Activated naive CD4-positive, alpha-beta T cell treated with anti-CD3 and anti-CD28 coated beads, Interleukin-2, amount 50 U/mL, for 72 hours (primary cell): ENCODE data around the gene CUBN. TPM values are rescaled to one million over a fixed set of nuclear protein-coding genes. Genes with fewer than 3 reads are reported as not detected.

Experiments
- ATAC-seq, 2 donors: fragments of 150-1000 bp; cut with Tn5 transposase; 2 replicates each; pipeline ENCODE4 v1.10.0; 2021; ENCODE audit warnings: mild to moderate bottlenecking in 2 of 2, moderate library complexity in 2 of 2
- DNase-seq, 2 donors: peaks; one replicate each; pipeline ENCODE4 v3.0.0; 2021 to 2022; ENCODE audit warnings: low spot score in 2 of 2
- H3K27ac Mint-ChIP-seq, 2 donors: one replicate each; pipeline ENCODE4 v1.8.0; 2022; ENCODE audit warnings: mild to moderate bottlenecking in 2 of 2, mixed read lengths in 2 of 2
- H3K36me3 Mint-ChIP-seq, 2 donors: one replicate each; pipeline ENCODE4 v1.8.0; 2022; ENCODE audit warnings: mixed read lengths in 2 of 2
- H3K9me3 Mint-ChIP-seq, 2 donors: one replicate each; pipeline ENCODE4 v1.8.0; 2022; ENCODE audit warnings: mixed read lengths in 2 of 2
- total RNA-seq, 2 donors: library from RNA; stranded (reverse); gene quantifications; one replicate each; pipeline ENCODE4 v1.2.3, GENCODE V29; 2022

The CUBN gene
- total RNA-seq, 2 donors from 2014 or later, result 0.32 to 1.1 TPM

DNA sequence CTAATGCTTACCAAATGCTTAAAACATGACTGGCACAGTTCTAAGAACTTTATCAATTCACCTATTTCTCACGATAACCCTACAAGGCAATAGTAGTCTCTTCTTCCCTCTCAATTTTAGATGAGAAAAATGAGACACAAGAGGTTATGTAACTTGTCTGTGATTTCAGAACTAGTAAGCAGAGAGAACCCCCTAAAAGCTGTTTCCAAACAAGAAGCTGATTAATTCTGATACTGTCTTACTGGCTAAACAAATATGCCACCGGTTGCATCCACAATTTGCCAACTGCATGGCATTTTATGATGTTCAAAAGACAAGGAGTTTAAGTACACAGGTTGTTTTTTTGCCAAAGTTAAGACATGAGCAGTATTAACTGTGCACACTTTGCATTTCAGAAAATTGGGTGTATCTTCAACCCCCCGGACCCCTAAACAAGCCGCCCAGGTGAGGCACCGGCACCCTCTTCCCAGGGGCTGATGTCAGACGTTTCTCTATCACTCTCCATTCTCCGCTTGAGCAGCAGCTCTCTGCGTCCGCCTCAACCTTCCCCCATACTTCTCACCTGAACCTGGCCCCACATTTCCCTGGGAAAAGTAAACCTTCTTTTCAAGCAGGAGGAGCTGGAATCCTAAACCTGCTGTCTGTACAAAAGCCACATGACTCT lies 334.1 kb downstream of the CUBN start:
- Mint-ChIP-seq H3K36me3 (peaks cover 22 to 56% of the 10 kb centered on the region in 2 donors), H3K9me3 (peaks cover 0 to 20% of the 10 kb centered on the region in 2 donors), H3K27ac (no peak overlapping the region)
- ATAC-seq, result no peak
- no peak for DNase-seq

DNA sequence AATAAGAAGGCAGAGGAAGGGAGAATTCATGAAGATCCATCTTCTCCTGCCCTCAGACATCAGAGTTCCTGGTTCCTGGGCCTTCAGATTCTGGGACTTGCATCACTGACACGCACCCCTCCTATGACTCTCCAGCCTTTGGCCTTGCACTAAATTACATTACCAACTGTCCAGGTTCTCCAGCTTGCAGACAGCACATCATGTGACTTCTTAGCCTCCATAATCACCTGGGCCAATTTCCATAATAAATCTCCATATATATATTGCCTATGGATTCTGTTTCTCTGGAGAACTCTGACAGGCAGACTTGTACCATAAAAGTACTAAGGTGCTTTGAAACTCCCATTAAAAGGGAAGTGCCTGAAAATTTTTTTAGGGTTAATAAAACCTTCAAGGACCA lies 335.6 kb downstream of the CUBN start:
- Mint-ChIP-seq H3K36me3 (peaks cover 18 to 60% of the 10 kb centered on the region in 2 donors), H3K27ac (no peak overlapping the region), H3K9me3 (peaks cover 0 to 31% of the 10 kb centered on the region in 2 donors)
- DNase-seq, result no peak
- ATAC-seq, result no peak

DNA sequence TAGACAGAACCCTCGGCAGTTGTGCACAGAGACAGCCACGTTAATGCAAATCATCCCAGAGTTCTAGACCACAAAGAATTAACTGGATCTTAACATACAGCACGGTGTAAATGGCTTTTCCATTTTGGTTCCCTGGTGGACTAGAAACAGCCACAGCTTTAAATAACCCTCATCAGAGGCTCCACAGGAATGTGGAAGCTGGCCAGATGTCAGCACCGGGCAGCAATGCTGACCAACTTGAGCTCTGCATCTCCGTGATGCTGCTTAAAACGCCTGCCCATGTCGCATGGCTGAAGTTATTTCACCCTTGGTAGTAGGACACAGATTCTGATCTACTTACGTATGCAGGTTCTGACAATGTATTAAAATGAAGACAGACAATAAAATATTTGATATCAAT lies 336.9 kb downstream of the CUBN start:
- Mint-ChIP-seq H3K9me3 (peaks cover under 1 to 26% of the 10 kb centered on the region in 2 donors), H3K36me3 (peaks cover 15 to 62% of the 10 kb centered on the region in 2 donors), H3K27ac (no peak overlapping the region)
- DNase-seq (no peak), ATAC-seq (no peak)

DNA sequence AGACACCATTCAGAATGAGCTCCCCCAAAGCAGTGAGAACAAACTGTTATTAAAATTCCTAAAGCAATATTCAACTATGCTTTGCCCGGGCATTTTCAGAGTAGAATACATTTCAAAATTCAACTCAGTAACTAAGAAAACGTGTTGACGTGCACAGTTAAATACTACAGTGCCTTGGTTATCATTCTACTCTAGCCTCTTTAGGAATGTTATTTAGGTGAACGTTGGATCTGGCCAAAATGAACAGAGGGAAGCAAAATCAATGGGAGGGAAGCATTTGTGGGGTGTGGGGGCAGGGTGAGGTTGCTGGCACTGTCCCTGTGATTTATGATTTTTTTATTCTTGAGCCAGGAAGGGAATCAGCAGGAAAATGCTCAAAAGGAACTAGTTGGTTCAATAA lies 339.8 kb downstream of the CUBN start:
- ATAC-seq (no peak), DNase-seq (no peak)
- Mint-ChIP-seq H3K27ac (peak overlapping the region in 1 of 2 donors; percentile 89), H3K9me3 (peaks cover 6 to 33% of the 10 kb centered on the region in 2 donors), H3K36me3 (peaks cover 13 to 78% of the 10 kb centered on the region in 2 donors)

DNA sequence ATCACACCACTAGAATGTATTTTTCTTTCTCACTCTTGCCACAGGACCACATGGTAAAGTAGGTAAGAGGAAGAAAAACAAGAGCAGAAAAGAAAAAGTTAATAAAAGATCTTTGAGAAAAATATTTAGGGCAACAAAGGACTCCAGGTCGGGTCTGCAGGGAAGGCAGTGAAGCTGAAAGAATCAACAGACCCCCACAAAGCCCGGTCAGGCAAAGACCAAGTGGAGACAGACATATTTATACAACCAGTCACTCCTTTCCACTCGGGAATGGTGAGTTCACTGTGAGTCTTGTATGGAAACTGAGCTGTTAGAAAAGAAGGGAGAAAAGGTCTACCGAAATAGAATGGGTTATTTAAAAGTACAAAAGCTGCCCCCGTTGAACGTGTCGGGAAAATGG lies 340.4 kb downstream of the CUBN start:
- Mint-ChIP-seq H3K27ac (peak overlapping the region; percentile 45 to 89), H3K9me3 (peaks cover 6 to 35% of the 10 kb centered on the region in 2 donors), H3K36me3 (peaks cover 13 to 79% of the 10 kb centered on the region in 2 donors)
- ATAC-seq, result no peak
- no peak for DNase-seq

DNA sequence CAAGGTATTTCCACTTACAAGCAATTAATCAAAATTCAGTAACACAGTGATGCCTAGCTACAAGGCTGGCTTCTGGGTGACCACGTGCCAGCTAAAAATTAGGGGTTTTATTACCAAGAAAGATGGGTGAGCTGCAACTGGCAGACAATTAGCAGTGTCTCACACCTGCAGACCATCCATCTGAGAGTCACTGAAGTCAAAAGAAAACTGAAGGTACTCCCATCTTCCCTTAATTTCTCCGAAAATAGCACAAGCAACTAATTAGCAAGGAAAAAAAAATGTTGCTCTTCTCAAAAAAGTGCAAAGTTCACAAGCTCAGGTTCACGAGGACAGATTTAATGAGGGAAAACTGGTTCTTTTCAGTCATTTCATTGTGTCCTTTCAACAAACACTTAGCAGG lies 340.8 kb downstream of the CUBN start:
- Mint-ChIP-seq H3K9me3 (peaks cover 6 to 34% of the 10 kb centered on the region in 2 donors), H3K27ac (peak overlapping the region; percentile 89 to 90), H3K36me3 (peaks cover 13 to 79% of the 10 kb centered on the region in 2 donors)
- no peak for ATAC-seq
- DNase-seq, result no peak

DNA sequence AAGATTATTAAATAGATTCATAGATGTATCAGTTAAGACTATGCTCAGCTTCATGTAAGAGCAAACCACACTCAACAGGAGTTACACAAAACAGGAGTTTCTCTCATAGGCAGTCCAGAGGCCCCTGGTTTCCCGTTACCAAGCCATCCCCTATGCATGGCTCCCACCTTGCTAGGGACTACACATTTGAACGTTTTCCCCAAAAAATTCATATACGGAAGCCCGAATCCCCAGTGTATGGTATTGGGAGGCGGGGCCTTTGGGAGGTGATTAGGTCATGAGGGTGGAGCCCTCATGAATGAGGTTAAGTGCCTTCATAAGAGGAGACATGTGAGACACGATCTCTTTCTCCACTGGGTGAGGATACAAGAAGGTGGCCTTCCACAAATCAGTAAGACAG lies 341.5 kb downstream of the CUBN start:
- DNase-seq, result no peak
- peaks cover 13 to 73% of the 10 kb centered on the region in 2 donors for H3K36me3 Mint-ChIP-seq
- peak; percentile 61 to 72 for ATAC-seq
- H3K27ac Mint-ChIP-seq, result peak overlapping the region; percentile 89 to 90
- H3K9me3 Mint-ChIP-seq, result peaks cover 6 to 34% of the 10 kb centered on the region in 2 donors

DNA sequence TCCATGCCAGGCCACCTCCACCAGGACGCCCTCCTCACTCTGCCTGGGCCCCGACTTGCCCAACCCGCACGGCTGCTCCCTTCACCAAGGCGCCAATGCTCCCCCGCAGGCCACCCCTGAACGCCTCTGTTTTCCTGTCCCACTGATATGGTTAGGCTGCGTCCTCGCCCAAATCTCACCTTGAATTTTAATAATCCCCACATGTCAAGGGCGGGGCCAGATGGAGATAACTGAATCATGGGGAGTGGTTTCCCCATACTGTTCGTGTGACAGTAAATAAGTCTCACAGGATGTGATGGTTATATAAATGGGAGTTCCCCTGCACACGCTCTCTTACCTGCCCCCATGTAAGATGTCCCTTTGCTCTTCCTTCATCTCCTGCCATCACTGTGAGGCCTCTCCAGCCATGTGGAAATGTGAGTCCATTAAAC lies 342.2 kb downstream of the CUBN start:
- ATAC-seq, result peak; percentile 92 to 96
- H3K27ac Mint-ChIP-seq, result peak overlapping the region; percentile 89 to 90
- peak; percentile 41 to 66 for DNase-seq
- H3K36me3 Mint-ChIP-seq, result peaks cover 13 to 71% of the 10 kb centered on the region in 2 donors
- H3K9me3 Mint-ChIP-seq, result peaks cover 6 to 34% of the 10 kb centered on the region in 2 donors

DNA sequence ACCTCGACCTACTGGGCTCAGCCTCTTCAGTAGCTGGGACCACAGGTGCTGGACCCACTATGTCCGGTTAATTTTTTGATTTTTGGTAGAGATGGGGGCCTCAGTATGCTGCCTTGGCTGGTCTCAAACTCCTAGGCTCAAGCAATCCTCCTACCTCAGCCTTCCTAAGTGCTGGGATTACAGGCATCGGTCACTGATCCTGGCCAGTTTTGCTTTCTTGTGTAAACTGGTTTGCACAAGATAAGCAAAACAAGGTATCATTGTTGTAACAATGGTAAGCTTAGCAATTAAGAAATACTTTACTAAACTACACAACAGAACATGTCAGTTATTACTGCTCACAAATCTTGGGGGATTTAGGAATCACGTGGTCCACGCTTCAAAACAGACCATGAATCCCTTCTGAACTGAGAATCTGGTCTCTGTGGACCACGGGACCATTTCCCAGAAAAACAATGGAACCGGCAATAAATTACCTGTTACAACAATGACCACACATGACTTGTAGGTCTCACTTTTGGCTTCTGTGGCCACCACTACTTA lies 349.2 kb downstream of the CUBN start:
- Mint-ChIP-seq H3K9me3 (peaks cover 0 to 10% of the 10 kb centered on the region in 2 donors), H3K36me3 (peaks cover 5 to 34% of the 10 kb centered on the region in 2 donors), H3K27ac (no peak overlapping the region)
- DNase-seq (no peak), ATAC-seq (no peak)

DNA sequence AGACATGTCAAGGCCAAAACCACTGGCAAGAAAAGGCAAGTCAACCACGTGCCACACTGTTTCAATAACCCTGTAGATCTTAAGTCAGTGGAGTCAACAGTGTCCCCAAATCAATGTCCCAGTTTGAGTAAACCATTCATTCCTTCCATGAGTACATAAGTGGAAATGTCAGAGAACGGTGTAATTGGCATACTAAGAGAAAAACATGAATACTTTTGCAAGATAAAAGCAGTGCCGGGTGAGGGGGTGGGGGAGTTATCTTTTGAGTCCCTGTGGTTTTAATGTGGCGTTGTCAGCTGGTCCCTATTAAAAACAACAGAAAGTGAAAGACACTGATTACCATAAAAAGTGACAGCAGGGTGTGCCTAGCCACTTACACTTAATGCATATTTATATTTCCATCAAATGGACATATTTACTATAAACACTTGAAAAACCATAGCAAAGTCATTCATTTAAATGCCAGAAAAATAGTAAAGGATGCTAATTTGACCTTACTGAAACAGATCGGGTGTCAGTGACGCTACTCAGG lies 350.2 kb downstream of the CUBN start:
- peak in 1 of 2 donors; percentile 44 for DNase-seq
- H3K27ac Mint-ChIP-seq, result peak overlapping the region; percentile 57 to 90
- ATAC-seq, result peak; percentile 97 to 99
- H3K36me3 Mint-ChIP-seq, result peaks cover 5 to 26% of the 10 kb centered on the region in 2 donors
- H3K9me3 Mint-ChIP-seq, result peaks cover 0 to 3% of the 10 kb centered on the region in 2 donors

DNA sequence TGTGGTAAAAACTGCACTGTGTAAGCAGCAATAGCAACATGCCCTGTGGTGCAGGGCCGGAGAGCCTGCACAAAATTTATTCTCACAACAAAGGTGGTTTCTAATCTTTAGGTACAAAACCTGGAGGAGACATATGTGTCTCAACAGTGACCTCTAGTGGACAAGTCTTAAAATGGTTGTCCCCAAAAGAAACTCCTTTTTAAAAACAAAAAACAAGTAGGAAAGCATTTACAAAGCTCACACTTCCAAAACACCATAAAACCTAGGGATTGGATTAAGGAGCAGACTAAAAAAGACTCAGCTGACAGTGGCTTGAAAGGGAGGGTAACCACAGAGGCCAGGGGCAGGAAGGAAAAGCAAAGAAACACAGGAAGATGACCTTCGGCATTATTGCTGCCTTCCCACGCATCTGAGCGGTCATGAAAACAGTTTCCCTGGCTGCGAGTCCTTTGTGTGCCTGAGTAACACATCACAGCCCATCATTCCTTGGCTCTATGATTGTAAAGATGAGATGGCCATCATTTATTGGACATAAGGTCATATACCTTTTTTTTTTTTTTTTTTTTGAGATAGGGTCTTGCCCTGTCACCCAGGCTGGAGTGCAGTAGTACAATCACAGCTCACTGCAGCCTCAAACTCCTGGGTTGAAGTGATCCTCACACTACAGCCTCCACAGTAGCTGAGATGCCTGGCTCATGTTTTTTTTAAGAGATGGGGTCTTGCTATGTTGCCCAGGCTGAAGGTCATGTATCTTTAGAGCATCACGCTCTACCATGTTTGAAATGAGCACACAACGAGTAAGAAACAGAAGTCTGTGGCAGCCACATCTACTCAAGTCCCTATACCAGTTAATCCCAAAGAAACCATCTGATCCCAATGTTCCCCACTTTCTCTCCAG lies 351.9 kb downstream of the CUBN start:
- H3K27ac Mint-ChIP-seq, result peak overlapping the region; percentile 33 to 90
- no peaks in the 10 kb centered on the region for H3K9me3 Mint-ChIP-seq
- peaks cover 5 to 19% of the 10 kb centered on the region in 2 donors for H3K36me3 Mint-ChIP-seq
- DNase-seq, result no peak
- ATAC-seq, result no peak

DNA sequence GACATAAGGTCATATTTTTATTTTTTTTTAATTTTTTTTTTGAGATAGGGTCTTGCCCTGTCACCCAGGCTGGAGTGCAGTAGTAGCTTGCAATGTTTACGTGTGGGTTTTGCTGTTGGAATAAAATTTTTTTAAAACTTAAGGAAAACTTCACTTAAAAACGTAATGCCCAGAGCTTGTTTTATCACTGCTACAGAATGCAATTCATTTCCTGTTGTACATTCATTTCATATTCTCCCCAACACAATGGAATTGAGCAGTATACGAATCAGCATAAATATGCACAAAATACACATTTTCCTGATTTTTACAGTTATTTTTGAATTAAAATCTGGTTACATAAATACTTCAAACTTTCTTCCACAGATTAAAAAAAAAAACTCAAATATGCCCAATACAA lies 352.7 kb downstream of the CUBN start:
- no peaks in the 10 kb centered on the region for H3K9me3 Mint-ChIP-seq
- no peak for DNase-seq
- peak overlapping the region in 1 of 2 donors; percentile 90 for H3K27ac Mint-ChIP-seq
- ATAC-seq, result no peak
- H3K36me3 Mint-ChIP-seq, result peaks cover 5 to 19% of the 10 kb centered on the region in 2 donors

Other genes starting within 250 kb of the CUBN start
- gene TRDMT1, start 71.9 kb upstream of the CUBN start, total RNA-seq, result 1 to 10 TPM; 7.1 to 9.4 TPM
- gene VIM, start 98.4 kb upstream of the CUBN start, total RNA-seq, result 100 to 1,000 TPM; 238 to 296 TPM